ENCODE data around the gene GNAL.

DNA sequence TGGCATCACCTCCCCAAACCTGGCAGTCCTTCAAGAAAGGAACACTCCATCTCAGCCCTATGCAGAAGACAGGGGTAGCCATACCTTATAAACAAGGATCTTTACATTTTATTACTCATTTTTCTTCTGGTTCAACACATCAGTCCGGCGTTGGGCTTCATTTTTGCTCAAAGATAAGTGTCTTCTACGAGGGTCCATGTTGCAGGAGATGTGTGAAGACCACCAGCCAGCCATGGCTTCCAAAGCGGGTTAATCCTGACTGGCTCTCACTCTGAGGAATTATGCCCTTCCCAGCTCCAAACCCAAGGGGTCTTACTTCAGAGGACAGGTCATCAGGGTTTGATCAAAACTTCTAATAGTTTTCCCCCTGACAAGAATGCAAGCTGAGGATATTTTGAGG, 23.9 kb upstream of the GNAL start:
- TF ChIP-seq POLR2AphosphoS5 (IDR thresholded peaks at IDR 0.05): no peak
- TF ChIP-seq POLR2A (IDR thresholded peaks at IDR 0.05): no peak

Measured in sigmoid colon (tissue), 4 donors.